ENCODE data around the gene USP49.

Gene USP49

DNA sequence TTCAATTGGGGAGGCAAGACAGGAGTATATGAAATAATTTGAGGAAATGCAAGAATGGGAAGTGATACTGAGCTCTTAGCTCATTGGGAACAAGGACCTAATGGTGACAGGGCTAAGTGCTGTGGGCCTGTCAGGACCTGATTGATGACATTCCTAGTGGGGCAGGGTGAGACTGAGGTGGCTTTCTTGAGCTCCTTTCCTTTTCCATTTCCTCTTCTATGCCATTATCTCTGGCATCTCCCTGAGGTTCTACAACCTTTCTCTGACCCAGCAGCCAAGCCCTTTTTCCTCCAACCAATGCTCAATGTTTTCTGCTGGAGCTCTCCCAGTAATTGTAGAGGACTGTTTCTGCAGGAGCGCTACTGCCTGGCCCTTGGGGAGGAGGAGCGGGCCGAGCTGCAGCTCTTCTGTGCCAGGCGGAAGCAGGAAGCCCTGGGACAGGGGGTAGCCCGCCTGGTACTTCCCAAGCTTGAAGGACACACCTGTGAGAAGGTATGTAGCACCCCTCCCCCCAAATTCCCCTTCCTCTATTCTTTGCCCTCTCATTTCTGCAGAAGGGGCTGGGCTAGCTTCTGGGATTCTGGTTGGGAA lies 110.5 kb downstream of the USP49 start:
- peaks cover 26% of the 10 kb centered on the region for H3K4me1 ChIP-seq (ENCODE audit: insufficient read depth, low read length)
- H3K27ac ChIP-seq (ENCODE audit: low read depth, low read length) = no peak overlapping the region
- H3K9me3 ChIP-seq (ENCODE audit: low read length) = no peaks in the 10 kb centered on the region
- no peak overlapping the region for H3K4me3 ChIP-seq (ENCODE audit: low read depth in 1 of 2, low read length in 2 of 2)
- H3K9ac ChIP-seq (ENCODE audit: low read length) = no peak overlapping the region
- H3K36me3 ChIP-seq (ENCODE audit: insufficient read depth, low read length) = peaks cover 8% of the 10 kb centered on the region
- no peaks in the 10 kb centered on the region for H3K27me3 ChIP-seq (ENCODE audit: control insufficient read depth in 1 of 2, insufficient read depth in 2 of 2, low read length in 2 of 2)

DNA sequence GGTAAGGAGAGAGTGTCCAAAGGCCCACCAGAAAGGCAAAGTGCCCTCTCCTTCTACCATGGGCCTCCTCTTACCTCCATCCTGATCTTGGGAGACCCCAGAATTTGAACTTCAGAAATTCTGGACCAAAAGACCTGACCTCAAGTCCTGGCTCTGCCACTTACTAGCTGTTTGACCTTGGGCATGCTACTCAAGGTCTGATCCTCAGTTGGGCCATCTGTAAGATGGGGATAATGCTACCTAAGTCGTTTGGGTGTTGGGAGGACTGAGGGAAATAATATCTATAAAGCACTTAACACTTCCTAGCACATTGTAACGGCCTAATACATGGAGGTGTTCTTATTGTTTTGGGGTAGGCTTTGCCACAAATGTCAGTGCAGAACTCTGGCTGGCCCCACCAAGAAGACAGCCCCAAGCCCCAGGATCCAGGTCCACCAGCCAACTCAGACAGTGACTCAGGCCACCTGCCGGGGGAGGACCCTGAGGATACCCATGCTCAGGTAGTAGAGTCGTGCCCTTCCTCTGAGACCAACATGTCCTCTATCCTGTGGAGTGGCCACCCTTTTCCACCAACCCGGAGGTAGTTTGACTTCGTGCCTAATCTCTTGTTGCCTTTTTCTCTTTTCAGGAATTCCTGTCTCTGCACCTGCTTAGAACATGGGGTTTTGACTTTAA lies 111.9 kb downstream of the USP49 start:
- H3K4me3 ChIP-seq (ENCODE audit: low read depth in 1 of 2, low read length in 2 of 2) = no peak overlapping the region
- no peak overlapping the region for H3K27ac ChIP-seq (ENCODE audit: low read depth, low read length)

DNA sequence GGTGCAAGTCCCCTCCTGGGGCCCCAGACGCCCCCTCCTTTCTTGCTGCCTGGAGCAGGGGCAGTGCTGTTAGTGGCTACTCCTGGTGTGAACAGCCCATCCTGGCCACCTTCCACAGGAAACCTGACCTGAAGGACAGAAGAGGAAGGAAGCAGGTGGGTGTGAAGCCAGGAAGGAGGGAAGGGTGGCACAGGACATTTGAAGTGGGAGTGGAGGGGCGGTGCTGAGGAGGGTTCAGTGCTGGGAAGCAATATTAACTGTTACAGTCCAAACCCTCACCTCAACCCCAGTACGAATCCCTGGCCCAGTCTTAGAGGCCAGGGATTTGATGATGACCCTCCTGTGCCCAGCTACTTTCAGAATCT lies 113.8 kb downstream of the USP49 start:
- peaks cover 8% of the 10 kb centered on the region for H3K36me3 ChIP-seq (ENCODE audit: insufficient read depth, low read length)
- H3K4me3 ChIP-seq (ENCODE audit: low read depth in 1 of 2, low read length in 2 of 2) = peak overlapping the region in 1 of 2 donors; percentile 47
- no peaks in the 10 kb centered on the region for H3K27me3 ChIP-seq (ENCODE audit: control insufficient read depth in 1 of 2, insufficient read depth in 2 of 2, low read length in 2 of 2)
- no peaks in the 10 kb centered on the region for H3K9me3 ChIP-seq (ENCODE audit: low read length)
- H3K4me1 ChIP-seq (ENCODE audit: insufficient read depth, low read length) = peaks cover 30% of the 10 kb centered on the region
- peak overlapping the region; percentile 66 for H3K27ac ChIP-seq (ENCODE audit: low read depth, low read length)
- H3K9ac ChIP-seq (ENCODE audit: low read length) = peak overlapping the region; percentile 18

More for the DNA sequence above, 111.9 kb downstream of the USP49 start:
- H3K27me3 ChIP-seq (ENCODE audit: control insufficient read depth in 1 of 2, insufficient read depth in 2 of 2, low read length in 2 of 2) = no peaks in the 10 kb centered on the region
- H3K9me3 ChIP-seq (ENCODE audit: low read length) = no peaks in the 10 kb centered on the region
- H3K4me1 ChIP-seq (ENCODE audit: insufficient read depth, low read length) = peaks cover 30% of the 10 kb centered on the region
- no peak overlapping the region for H3K9ac ChIP-seq (ENCODE audit: low read length)
- H3K36me3 ChIP-seq (ENCODE audit: insufficient read depth, low read length) = no peaks in the 10 kb centered on the region

DNA sequence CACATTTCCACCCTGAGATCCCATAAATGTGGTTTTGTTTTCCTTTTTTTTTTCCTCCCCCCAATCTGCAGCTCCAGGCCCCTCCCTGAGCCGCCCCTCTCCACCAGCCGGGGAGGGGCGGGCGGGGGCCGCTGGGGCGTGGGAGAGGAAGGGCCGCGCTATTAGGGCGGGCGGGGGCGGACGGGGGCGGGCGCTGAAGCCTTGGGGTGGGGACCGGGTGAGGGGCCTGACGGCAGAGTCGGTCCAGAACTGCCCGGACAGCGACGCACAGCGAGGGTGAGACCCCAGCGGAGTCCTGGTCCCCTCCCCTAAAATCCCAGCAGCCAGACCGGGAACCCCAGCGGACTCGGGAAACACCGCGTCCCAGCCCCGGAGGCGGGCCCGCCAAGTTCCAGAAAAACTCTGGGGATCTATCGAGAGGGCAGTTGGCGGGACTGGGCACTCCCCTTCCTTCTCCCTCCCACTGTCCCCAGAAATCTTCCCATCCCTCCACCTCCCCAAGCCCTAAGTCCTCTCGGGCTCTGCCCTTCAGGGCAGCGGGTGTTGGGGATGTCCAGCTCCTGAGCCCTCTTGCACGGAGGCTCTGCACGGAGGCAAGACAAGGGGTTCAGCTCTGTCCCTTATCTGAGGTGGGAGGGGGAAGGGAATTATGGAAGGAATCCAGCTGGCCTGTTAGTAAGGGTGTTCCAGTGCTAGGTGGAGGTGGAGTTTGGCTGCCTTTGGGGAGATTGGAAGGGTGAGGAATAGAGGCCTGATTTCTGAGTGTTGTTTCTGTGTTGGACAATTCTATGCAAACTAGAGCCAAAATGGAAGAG lies 114.4 kb downstream of the USP49 start, which contains the start of gene PRICKLE4:
Gene PRICKLE4, plus strand, starts transcription at position 232 of the 815 bp plus-strand sequence. CDS start 2,692 bp downstream, outside the sequence.
- Histone ChIP-seq H3K4me3 (ENCODE audit: low read depth in 1 of 2, low read length in 2 of 2) (peak within 1 kb of the TSS; percentile 29 to 69), H3K9me3 (ENCODE audit: low read length) (no peaks in the 10 kb centered on the region), H3K36me3 (ENCODE audit: insufficient read depth, low read length) (peaks cover 11% of the 10 kb centered on the region), H3K9ac (ENCODE audit: low read length) (peak within 1 kb of the TSS; percentile 18), H3K27me3 (ENCODE audit: control insufficient read depth in 1 of 2, insufficient read depth in 2 of 2, low read length in 2 of 2) (no peaks in the 10 kb centered on the region), H3K27ac (ENCODE audit: low read depth, low read length) (peak within 1 kb of the TSS; percentile 70), H3K4me1 (ENCODE audit: insufficient read depth, low read length) (peaks cover 26% of the 10 kb centered on the region)

DNA sequence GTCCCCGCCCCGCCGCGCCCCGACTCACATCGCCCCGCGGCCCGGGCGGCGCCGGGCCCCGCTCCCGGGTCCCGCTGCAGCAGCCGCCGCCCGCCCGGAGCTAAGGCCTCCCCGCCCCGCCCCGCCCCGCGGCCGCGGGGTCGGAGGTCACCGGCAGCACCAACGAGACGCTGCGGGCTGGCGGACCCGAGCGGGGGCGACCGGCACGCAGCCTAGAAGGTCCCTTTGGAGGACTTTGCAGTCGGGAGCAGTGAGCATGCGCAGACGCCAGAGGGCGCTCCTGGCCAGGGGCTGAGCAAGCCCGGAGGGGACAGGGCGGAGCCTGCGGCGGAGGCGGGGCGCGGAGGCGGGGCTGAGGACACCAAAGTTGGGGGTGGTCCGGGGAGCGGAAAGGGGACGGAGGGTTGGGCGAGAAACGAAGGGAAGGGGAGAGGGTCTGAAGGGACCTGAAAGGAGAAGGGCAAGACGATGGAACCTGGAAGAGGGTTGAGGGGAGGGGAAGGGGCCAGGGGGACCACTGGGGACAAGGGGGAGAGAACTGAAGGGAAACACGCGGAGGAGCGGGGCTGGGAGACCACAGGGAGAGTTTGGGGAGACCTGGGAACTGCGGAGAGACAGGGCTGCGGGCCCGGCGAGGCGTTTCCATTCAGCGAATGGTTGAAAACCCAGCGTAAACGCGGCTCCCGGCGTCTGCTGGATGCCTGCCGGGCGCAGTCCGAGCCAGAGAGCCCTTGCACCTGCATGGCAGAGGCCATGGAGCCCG lies 115.2 kb downstream of the USP49 start, which contains the start of gene FRS3:
Gene FRS3, minus strand, starts transcription at position 113 of the 763 bp plus-strand sequence. CDS start 2,913 bp downstream, outside the sequence.
- Histone ChIP-seq H3K4me3 (ENCODE audit: low read depth in 1 of 2, low read length in 2 of 2) (peak within 1 kb of the TSS; percentile 37 to 69), H3K9ac (ENCODE audit: low read length) (peak within 1 kb of the TSS; percentile 71), H3K4me1 (ENCODE audit: insufficient read depth, low read length) (peaks cover 19% of the 10 kb centered on the region), H3K9me3 (ENCODE audit: low read length) (no peaks in the 10 kb centered on the region), H3K36me3 (ENCODE audit: insufficient read depth, low read length) (peaks cover 19% of the 10 kb centered on the region), H3K27ac (ENCODE audit: low read depth, low read length) (peak within 1 kb of the TSS; percentile 70), H3K27me3 (ENCODE audit: control insufficient read depth in 1 of 2, insufficient read depth in 2 of 2, low read length in 2 of 2) (no peaks in the 10 kb centered on the region)

DNA sequence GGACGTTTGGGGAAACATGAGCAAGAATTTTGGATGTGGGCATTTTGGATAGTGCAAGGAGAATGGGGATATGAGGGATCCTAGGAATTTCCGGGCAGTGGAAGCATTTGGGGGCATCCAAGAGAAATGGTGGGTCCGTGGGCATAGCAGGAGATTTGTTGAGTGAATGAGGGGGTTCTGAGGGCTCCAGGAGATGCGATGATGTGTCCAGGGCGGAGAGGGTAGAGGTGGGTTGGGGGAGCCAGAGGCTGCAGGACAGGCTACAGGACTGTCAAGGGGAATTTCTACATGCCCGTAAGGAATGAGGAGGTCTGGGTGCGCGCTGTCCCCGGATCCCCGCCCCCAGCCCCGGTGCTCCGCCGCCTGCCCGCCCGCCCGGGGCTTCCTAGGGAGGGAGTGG lies 115.8 kb downstream of the USP49 start:
- Histone ChIP-seq H3K4me3 (ENCODE audit: low read depth in 1 of 2, low read length in 2 of 2) (peak overlapping the region; percentile 37 to 63), H3K36me3 (ENCODE audit: insufficient read depth, low read length) (peaks cover 25% of the 10 kb centered on the region), H3K4me1 (ENCODE audit: insufficient read depth, low read length) (peaks cover 19% of the 10 kb centered on the region), H3K27ac (ENCODE audit: low read depth, low read length) (no peak overlapping the region), H3K27me3 (ENCODE audit: control insufficient read depth in 1 of 2, insufficient read depth in 2 of 2, low read length in 2 of 2) (no peaks in the 10 kb centered on the region), H3K9ac (ENCODE audit: low read length) (peak overlapping the region; percentile 71), H3K9me3 (ENCODE audit: low read length) (no peaks in the 10 kb centered on the region)

DNA sequence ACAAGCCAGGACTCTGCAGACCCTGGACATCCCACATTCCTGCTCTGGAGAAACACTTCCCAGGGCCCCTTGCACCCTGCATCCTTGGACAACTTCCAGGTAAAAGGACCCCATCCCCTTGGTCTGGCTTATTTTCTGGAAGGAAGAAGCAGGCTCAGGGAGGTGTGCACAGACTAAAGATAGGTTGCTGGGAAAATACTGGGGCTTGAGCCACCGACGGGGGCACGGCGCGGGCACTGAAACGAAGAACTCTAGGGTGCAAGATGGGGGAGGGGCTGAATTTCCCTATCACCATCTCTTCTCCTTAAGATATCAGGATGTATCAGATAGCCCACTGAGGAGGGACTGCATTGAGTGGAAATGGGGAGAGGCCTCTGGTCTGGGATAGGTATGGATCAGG lies 116.3 kb downstream of the USP49 start:
- Histone ChIP-seq H3K9ac (ENCODE audit: low read length) (peak overlapping the region; percentile 71), H3K36me3 (ENCODE audit: insufficient read depth, low read length) (peaks cover 29% of the 10 kb centered on the region), H3K4me3 (ENCODE audit: low read depth in 1 of 2, low read length in 2 of 2) (peak overlapping the region; percentile 37 to 63), H3K9me3 (ENCODE audit: low read length) (no peaks in the 10 kb centered on the region), H3K4me1 (ENCODE audit: insufficient read depth, low read length) (peaks cover 19% of the 10 kb centered on the region), H3K27ac (ENCODE audit: low read depth, low read length) (no peak overlapping the region), H3K27me3 (ENCODE audit: control insufficient read depth in 1 of 2, insufficient read depth in 2 of 2, low read length in 2 of 2) (no peaks in the 10 kb centered on the region)

GRCh38 chr6:41777551-41778285 lies 117.5 kb downstream of the USP49 start:
- H3K9ac ChIP-seq (ENCODE audit: low read length) = no peak overlapping the region
- H3K27ac ChIP-seq (ENCODE audit: low read depth, low read length) = no peak overlapping the region

GRCh38 chr6:41775293-41775882 lies 119.8 kb downstream of the USP49 start:
- Histone ChIP-seq H3K9me3 (ENCODE audit: low read length) (no peaks in the 10 kb centered on the region), H3K4me3 (ENCODE audit: low read depth in 1 of 2, low read length in 2 of 2) (no peak overlapping the region), H3K4me1 (ENCODE audit: insufficient read depth, low read length) (peaks cover 10% of the 10 kb centered on the region), H3K27ac (ENCODE audit: low read depth, low read length) (no peak overlapping the region), H3K36me3 (ENCODE audit: insufficient read depth, low read length) (peaks cover 49% of the 10 kb centered on the region), H3K27me3 (ENCODE audit: control insufficient read depth in 1 of 2, insufficient read depth in 2 of 2, low read length in 2 of 2) (no peaks in the 10 kb centered on the region), H3K9ac (ENCODE audit: low read length) (no peak overlapping the region)

More at GRCh38 chr6:41777551-41778285, 117.5 kb downstream of the USP49 start:
- peaks cover 19% of the 10 kb centered on the region for H3K4me1 ChIP-seq (ENCODE audit: insufficient read depth, low read length)
- no peaks in the 10 kb centered on the region for H3K27me3 ChIP-seq (ENCODE audit: control insufficient read depth in 1 of 2, insufficient read depth in 2 of 2, low read length in 2 of 2)
- no peaks in the 10 kb centered on the region for H3K9me3 ChIP-seq (ENCODE audit: low read length)
- H3K4me3 ChIP-seq (ENCODE audit: low read depth in 1 of 2, low read length in 2 of 2) = no peak overlapping the region
- peaks cover 32% of the 10 kb centered on the region for H3K36me3 ChIP-seq (ENCODE audit: insufficient read depth, low read length)

DNA sequence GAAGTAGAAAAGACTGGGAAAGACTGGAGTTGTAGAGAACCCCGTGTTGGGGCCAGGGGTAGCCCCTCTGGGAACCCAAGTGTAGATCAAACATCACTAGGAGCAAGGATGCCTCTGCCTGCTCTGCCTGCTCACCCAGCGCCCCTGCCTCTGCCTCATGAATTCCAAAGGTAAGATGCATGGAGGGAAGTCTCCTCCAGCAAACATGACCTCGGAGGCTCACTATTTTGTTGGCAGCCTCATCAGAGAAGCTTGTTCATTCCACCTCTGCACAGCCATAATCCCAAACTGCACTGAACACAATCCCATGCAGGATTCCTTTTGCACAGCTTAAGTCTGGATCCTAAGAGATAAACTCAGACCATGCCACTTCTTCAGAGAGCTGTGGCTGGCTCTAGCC lies 120.3 kb downstream of the USP49 start:
- Histone ChIP-seq H3K4me1 (ENCODE audit: insufficient read depth, low read length) (peaks cover 10% of the 10 kb centered on the region), H3K27ac (ENCODE audit: low read depth, low read length) (no peak overlapping the region), H3K9me3 (ENCODE audit: low read length) (no peaks in the 10 kb centered on the region), H3K4me3 (ENCODE audit: low read depth in 1 of 2, low read length in 2 of 2) (no peak overlapping the region), H3K36me3 (ENCODE audit: insufficient read depth, low read length) (peaks cover 49% of the 10 kb centered on the region), H3K9ac (ENCODE audit: low read length) (no peak overlapping the region), H3K27me3 (ENCODE audit: control insufficient read depth in 1 of 2, insufficient read depth in 2 of 2, low read length in 2 of 2) (no peaks in the 10 kb centered on the region)

Measured in muscle layer of colon (tissue), 2 donors.